ENCODE data around the gene KRT72.
A peak's percentile ranks its signal among the peaks of the same experiment; 100 is the strongest.

KRT72 gene

DNA sequence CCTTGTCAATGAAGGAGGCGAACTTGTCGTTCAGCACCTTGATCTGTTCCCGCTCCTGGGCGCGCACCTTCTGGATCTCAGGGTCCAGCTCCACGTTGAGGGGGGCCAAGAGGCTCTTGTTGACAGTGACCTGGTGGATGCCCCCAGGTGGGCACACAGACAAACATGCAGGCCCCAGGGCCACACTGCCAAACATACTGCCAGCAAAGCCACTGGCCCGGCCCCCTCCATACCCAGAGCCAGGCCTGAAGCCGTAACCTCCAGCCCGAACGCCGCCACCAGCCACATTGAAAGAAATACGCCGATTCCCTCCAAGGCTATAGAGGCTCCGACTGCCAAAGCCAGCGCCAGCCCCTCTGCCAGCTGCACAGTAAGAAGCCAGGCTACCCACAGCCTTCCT, 28.0 kb downstream of the KRT72 start:
- TF ChIP-seq, protein P1, sequence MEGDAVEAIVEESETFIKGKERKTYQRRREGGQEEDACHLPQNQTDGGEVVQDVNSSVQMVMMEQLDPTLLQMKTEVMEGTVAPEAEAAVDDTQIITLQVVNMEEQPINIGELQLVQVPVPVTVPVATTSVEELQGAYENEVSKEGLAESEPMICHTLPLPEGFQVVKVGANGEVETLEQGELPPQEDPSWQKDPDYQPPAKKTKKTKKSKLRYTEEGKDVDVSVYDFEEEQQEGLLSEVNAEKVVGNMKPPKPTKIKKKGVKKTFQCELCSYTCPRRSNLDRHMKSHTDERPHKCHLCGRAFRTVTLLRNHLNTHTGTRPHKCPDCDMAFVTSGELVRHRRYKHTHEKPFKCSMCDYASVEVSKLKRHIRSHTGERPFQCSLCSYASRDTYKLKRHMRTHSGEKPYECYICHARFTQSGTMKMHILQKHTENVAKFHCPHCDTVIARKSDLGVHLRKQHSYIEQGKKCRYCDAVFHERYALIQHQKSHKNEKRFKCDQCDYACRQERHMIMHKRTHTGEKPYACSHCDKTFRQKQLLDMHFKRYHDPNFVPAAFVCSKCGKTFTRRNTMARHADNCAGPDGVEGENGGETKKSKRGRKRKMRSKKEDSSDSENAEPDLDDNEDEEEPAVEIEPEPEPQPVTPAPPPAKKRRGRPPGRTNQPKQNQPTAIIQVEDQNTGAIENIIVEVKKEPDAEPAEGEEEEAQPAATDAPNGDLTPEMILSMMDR (conservative IDR thresholded peaks at IDR 0.05; ENCODE audit: low read length), result no peak
- DNase-seq (ENCODE audit: low read depth), result no peak
- H3K4me3 ChIP-seq (ENCODE audit: low read length), result no peak overlapping the region

DNA sequence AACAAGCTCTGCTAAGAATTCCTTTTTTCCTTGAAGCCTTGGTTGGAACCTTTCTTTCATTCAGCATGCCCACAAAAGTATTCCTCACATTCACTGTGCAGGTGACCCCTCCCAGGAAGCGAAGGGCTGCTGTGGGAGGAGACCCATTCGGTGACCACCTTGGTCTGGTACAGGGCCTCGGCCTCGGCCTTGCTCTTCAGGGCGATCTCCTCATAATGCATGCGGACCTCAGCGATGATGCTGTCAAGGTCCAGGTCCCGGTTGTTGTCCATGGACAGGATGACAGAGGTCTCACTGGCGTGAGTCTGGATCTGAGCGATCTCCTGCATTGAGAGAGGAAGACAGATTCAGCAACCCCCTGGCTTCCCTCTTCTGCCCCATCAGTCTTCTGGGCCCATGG, 30.8 kb downstream of the KRT72 start:
- TF ChIP-seq, protein P1 (conservative IDR thresholded peaks at IDR 0.05; ENCODE audit: low read length), result no peak
- H3K4me3 ChIP-seq (ENCODE audit: low read length), result no peak overlapping the region
- no peak for DNase-seq (ENCODE audit: low read depth)

DNA sequence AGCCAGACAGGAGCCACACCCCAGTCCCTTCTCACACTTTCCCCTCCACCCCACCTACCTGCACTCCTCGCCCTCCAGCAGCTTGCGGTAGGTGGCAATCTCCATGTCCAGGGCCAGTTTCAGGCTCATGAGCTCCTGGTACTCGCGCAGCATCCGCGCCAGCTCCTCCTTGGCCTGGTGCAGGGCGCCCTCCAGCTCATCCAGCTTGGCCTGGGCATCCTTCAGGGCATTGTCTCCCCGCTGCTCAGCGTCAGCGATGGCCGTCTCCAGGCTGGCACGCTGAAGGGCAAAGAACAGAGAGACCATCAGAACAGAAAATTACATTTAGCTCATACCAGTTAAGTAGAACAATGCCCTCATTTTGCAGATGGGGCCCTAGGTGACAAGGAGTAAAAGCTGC, 33.2 kb downstream of the KRT72 start:
- DNase-seq (ENCODE audit: low read depth), result no peak
- TF ChIP-seq, protein P1 (conservative IDR thresholded peaks at IDR 0.05; ENCODE audit: low read length), result no peak

DNA sequence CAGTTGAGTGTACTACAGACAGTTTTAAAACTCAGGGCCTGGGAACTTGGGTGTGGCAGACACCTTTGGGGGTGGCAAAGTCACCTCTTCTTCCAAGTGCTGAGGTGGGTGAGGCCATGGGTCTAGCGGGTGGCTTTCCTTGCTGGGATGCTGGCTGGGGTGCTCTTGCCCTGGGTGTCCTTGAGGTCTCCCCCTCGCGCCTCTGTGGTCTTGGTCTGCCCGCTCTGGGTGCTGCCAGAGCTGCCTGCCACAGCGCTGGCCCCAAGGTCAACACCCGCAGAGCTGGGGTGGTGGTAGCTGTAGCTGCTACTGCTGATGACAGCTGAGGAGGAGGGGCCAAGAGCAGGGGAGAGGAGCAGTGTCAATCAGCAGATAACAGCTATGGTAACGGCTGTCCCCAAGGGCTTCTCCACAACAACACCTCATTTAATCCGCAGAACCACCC, 34.4 kb downstream of the KRT72 start:
- DNase-seq (ENCODE audit: low read depth), result no peak
- TF ChIP-seq, protein P1 (conservative IDR thresholded peaks at IDR 0.05; ENCODE audit: low read length), result no peak

More for the DNA sequence above, 33.2 kb downstream of the KRT72 start:
- no peak overlapping the region for H3K4me3 ChIP-seq (ENCODE audit: low read length)

DNA sequence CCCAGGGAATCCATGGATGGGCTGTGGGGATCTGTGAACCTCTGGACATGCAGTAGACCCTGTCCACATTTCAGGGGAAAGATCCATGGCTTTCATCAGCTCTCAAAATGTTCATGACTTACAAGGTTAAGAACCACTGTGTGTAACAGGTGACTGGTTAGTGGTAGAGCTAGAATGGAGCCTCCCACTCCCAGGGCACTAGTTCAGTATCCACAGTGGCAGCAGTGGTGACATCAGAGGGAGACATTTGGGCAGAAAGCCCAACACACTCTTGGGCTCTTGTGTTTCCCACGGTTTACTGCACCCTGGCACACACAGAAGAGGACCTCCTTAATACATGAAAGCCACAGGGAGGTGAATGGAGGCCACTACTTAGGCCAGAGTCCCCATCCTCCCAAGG, 36.7 kb downstream of the KRT72 start:
- no peak for DNase-seq (ENCODE audit: low read depth)
- TF ChIP-seq, protein P1 (conservative IDR thresholded peaks at IDR 0.05; ENCODE audit: low read length), result no peak
- no peak overlapping the region for H3K4me3 ChIP-seq (ENCODE audit: low read length)

More for the DNA sequence above, 34.4 kb downstream of the KRT72 start:
- no peak overlapping the region for H3K4me3 ChIP-seq (ENCODE audit: low read length)

DNA sequence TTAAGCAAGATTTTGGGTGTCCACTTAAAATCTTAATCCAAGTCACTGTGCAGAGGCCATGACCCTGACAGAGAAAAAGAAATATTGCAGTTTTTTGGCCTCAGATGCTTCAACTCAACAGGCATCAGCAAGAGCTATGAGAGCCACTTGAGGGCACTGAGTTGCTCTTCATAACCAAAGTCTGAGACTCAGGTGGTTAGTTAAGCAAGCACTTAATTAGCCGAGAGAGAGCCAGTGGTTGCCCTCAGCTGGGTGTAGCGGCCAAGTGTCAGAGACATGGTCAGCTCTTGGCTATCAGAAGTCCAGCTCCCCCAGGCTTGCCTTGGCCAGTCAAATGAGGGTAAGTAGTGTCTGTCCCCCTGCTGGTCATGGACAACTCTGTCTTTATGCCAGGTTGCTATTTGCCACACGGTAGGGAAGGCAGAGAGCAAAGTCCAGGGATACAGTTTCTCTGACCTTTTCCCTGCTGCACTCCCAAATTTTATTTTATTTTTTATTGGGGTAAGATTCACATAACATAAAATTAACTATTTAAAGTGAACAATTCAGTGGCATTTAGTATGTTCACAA, 39.3 kb downstream of the KRT72 start:
- no peak overlapping the region for H3K4me3 ChIP-seq (ENCODE audit: low read length)
- TF ChIP-seq, protein P1 (conservative IDR thresholded peaks at IDR 0.05; ENCODE audit: low read length), result peak; percentile 44
- DNase-seq (ENCODE audit: low read depth), result no peak

DNA sequence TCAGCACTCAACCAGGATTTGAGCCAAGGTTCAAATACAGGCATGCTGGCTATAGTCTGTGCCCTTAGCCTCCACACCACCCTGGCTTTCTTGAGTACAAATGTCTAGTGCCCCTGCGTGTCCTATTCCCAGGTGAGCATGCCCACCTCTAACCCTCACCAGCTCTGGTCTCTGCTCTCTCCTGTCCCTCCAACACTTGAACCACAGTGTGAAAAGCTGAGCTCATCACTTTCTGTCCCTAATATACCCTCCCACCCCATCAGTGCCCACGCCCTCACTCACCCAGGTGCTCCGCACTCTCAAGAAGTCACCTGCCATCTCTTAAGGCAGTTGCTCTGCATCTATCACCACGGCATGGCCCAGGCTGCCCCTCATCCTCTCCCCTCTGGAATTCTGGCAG, 41.3 kb downstream of the KRT72 start:
- TF ChIP-seq, protein P1 (conservative IDR thresholded peaks at IDR 0.05; ENCODE audit: low read length), result no peak
- no peak for DNase-seq (ENCODE audit: low read depth)
- H3K4me3 ChIP-seq (ENCODE audit: low read length), result no peak overlapping the region

All from AG10803 (cell line).